Neutrophil (primary cell): Measurements from ENCODE around the gene GCLC.
A peak's percentile ranks its signal among the peaks of the same experiment; 100 is the strongest.
"Not testable (repeated sequence)": the region's sequence is repeated elsewhere in the genome, so short reads cannot be mapped to it uniquely, and the experiment has no call there.

Source experiments
- H3K27ac ChIP-seq: fragments of 200-600 bp; sonication (generic); 2 replicates; pipeline ENCODE4 v1.5.1; 2016; ENCODE audit warnings: mild to moderate bottlenecking, moderate library complexity
- H3K27me3 ChIP-seq: fragments of 200-600 bp; sonication (generic); 2 replicates; pipeline ENCODE4 v1.6.0; 2016; ENCODE audit warnings: mild to moderate bottlenecking
- H3K36me3 ChIP-seq: fragments of 200-600 bp; sonication (generic); 2 replicates; pipeline ENCODE4 v1.5.1; 2017
- H3K4me1 ChIP-seq, 2 experiments: fragments of 200-600 bp in 1 of 2; sonication (generic) in 1 of 2; 1 replicate in 1 of 2; 2 replicates in 1 of 2; pipeline versions ENCODE4 v1.5.1 to v1.6.1; 2013 to 2016; ENCODE audit warnings: low read depth in 1 of 2, low read length in 1 of 2, mild to moderate bottlenecking in 1 of 2, moderate library complexity in 1 of 2; ENCODE audit not compliant: control insufficient read depth in 1 of 2, insufficient read depth in 1 of 2
- H3K4me3 ChIP-seq, 2 experiments: fragments of 200-600 bp in 1 of 2; sonication (generic) in 1 of 2; 1 replicate in 1 of 2; 2 replicates in 1 of 2; pipeline ENCODE4 v1.5.1; 2013 to 2016; ENCODE audit warnings: low read depth in 1 of 2, low read length in 1 of 2, mild to moderate bottlenecking in 1 of 2, moderate library complexity in 1 of 2
- H3K9me3 ChIP-seq: fragments of 200-600 bp; sonication (generic); 2 replicates; pipeline ENCODE4 v1.5.1; 2016
- TF ChIP-seq, protein P1 (sequence below): fragments of 200-600 bp; sonication (generic); IDR thresholded peaks from 2 replicates; pipeline ENCODE4 v1.5.1; 2016; ENCODE audit warnings: antibody characterized with exemption

The GCLC gene

DNA sequence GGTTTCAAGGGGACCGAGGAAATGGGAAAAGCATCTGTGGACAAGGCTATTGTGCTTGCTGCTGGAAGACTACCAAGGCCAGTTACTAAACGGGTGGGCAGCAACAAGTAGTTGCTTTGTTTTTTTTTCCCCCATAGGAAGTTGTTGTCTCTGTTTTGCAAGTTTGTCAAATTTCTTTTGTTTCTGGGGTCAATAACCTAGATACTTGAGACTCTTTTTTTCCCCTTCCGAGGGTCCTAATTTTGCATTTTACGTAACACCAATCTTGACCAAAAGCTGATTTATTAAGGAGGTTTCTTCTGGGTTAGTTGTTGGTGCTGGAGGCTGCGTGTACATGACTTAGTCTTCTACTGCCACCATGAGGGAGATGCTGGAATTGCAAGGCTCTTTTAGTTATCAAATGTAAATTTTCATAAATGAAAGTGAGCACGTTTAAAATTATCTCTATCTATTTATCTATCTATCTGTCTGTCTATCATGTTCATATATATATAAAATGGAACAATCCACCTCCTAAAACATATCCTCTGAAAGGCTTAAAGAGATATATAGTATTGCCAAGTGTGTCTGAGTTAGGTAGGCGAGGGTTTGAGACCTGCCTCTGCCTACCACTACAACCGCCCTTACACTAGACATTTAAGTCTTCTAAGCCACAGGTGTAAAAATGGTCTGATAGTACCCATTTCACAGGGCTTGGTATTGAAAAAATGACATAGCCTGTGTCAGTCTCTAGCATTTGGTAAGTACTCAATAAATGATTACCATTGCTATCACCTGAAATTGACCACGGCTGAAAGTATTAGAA, 60.2 kb downstream of the GCLC start:
- Histone ChIP-seq H3K4me1 (peaks cover 30 to 35% of the 10 kb centered on the region in 2 experiments), H3K36me3 (no peaks in the 10 kb centered on the region), H3K27ac (no peak overlapping the region), H3K4me3 (no peak overlapping the region), H3K27me3 (peaks cover 6% of the 10 kb centered on the region), H3K9me3 (no peaks in the 10 kb centered on the region)
- TF ChIP-seq, protein P1, sequence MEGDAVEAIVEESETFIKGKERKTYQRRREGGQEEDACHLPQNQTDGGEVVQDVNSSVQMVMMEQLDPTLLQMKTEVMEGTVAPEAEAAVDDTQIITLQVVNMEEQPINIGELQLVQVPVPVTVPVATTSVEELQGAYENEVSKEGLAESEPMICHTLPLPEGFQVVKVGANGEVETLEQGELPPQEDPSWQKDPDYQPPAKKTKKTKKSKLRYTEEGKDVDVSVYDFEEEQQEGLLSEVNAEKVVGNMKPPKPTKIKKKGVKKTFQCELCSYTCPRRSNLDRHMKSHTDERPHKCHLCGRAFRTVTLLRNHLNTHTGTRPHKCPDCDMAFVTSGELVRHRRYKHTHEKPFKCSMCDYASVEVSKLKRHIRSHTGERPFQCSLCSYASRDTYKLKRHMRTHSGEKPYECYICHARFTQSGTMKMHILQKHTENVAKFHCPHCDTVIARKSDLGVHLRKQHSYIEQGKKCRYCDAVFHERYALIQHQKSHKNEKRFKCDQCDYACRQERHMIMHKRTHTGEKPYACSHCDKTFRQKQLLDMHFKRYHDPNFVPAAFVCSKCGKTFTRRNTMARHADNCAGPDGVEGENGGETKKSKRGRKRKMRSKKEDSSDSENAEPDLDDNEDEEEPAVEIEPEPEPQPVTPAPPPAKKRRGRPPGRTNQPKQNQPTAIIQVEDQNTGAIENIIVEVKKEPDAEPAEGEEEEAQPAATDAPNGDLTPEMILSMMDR = peak; percentile 95

DNA sequence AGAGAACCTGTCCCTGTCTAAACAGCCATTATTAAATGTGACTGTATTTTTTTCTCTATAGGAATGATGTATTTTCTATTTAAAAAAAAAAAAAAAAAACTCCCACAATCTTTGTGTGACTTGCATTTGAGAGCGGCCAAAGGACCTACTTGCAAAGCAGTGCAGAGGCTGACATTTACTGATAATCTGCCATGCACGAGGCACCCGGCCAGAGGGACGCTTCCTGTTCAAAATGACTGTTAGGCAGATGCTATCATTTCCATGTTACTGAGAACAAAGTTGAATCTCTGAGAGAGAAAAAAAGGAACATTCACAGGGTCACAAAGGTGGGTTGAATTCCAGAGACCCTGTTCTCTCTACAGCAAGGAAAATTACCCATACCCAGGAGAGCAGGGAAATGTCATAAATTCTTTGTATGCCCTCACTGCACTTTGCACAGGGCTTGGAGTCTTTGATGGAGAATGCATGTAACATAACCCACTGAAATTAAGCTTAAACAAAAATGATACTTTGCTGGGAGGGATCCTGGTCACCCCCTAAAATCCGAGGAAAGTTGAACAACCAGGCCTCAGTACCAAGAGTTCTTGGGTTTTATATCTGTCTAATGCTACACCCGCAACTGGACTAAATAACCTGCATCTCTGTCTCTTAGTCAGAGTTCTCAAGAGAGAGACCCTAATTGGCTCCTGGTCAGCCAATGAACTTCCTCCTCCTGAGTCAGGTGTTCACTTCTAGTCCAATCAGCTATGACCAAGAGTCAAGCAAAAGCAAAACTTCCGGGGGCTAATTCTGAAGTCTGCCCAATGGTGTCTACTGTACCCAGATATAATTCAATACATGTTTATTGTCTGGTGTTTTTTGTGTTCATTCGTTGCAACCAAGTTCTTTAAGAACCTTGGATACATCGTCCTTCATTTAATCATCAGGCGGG, 61.2 kb downstream of the GCLC start:
- Histone ChIP-seq H3K27ac (peak overlapping the region; percentile 18), H3K36me3 (no peaks in the 10 kb centered on the region), H3K4me1 (peaks cover 30 to 35% of the 10 kb centered on the region in 2 experiments), H3K9me3 (no peaks in the 10 kb centered on the region), H3K4me3 (no peak overlapping the region), H3K27me3 (peaks cover 6% of the 10 kb centered on the region)
- TF ChIP-seq, protein P1 = no peak

DNA sequence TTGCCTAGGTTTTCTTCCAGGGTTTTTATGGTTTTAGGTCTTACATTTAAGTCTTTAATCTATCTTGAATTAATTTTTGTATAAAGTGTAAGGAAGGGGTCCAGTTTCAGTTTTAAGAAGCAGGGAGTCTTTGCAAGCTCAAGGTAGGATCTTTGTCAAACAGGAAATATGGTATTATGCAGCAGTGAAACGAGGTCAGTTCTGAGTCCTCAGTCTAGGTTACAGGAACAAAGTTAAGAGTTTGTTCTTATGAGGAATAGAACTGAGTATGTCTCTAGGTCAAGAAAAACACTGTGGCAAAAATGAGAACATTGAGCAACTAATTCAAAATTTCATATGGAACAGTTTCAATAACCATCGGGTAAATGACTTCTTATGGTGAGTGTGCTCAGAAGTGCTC, 63.6 kb downstream of the GCLC start:
- Histone ChIP-seq H3K27me3 (no peaks in the 10 kb centered on the region), H3K4me1 (peaks cover 30 to 35% of the 10 kb centered on the region in 2 experiments), H3K27ac (peak overlapping the region; percentile 23), H3K4me3 (no peak overlapping the region), H3K36me3 (no peaks in the 10 kb centered on the region), H3K9me3 (no peaks in the 10 kb centered on the region)
- TF ChIP-seq, protein P1 = no peak

DNA sequence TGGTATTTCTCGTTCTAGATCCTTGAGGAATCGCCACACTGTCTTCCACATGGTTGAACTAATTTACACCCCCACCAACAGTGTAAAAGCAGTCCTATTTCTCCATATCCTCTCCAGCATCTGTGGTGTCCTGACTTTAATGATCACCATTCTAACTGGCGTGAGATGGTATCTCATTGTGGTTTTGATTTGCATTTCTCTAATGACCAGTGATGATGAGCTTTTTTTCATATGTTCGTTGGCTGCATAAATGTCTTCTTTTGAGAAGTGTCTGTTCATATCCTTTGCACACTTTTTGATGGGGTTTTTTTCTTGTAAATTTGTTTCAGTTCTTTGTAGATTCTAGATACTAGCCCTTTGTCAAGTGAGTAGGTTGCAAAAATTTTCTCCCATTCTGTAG, 64.1 kb downstream of the GCLC start:
- not testable (repeated sequence) for H3K27me3 ChIP-seq, H3K36me3 ChIP-seq, H3K9me3 ChIP-seq, H3K27ac ChIP-seq, H3K4me3 ChIP-seq
- H3K4me1 ChIP-seq = peaks cover 30 to 35% of the 10 kb centered on the region in 2 experiments

DNA sequence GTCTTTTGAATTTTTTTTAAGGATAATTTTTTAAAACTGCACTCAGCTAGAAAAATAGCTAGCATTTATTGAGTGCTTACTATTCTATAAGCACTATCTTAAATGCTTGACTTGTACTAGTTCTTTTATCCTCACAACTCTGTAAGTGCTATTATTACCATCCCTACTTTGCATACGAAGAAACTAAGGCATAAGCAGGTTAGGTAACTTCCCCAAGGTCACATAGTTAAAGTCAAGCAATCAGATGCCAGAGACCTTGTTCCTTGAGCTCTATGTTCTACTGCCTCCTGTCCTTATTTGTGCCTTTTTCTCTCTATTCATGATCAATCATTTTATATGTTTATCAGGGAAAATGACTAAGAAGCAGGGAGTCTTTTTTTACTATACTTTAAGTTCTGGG, 65.0 kb downstream of the GCLC start:
- Histone ChIP-seq H3K4me3 (no peak overlapping the region), H3K27ac (no peak overlapping the region), H3K9me3 (no peaks in the 10 kb centered on the region), H3K4me1 (peaks cover 30 to 35% of the 10 kb centered on the region in 2 experiments), H3K36me3 (no peaks in the 10 kb centered on the region), H3K27me3 (no peaks in the 10 kb centered on the region)
- TF ChIP-seq, protein P1 = no peak
